Neural progenitor cell (in vitro differentiated cells): ENCODE data around the gene GPRIN2. TPM values are rescaled to one million over a fixed set of nuclear protein-coding genes. Genes with fewer than 3 reads are reported as not detected.
"Not testable (repeated sequence)": the region's sequence is repeated elsewhere in the genome, so short reads cannot be mapped to it uniquely, and the experiment has no call there.

Experiments
- DNase-seq: peaks from one replicate; pipeline ENCODE4 v3.0.0-alpha.2; 2016; ENCODE audit warnings: low spot score
- H2AFZ ChIP-seq: fragments of 200-600 bp; sonication (generic); replicated peaks from 2 replicates; pipeline ENCODE4 v1.6.1; 2016; ENCODE audit warnings: antibody characterized with exemption
- H3F3A ChIP-seq: fragments of 200-600 bp; sonication (generic); 2 replicates; pipeline ENCODE4 v1.6.1; 2016; ENCODE audit warnings: antibody characterized with exemption, low read depth
- H3K27ac ChIP-seq: fragments of 200-600 bp; sonication (generic); 2 replicates; pipeline ENCODE4 v1.5.1; 2016; ENCODE audit warnings: mild to moderate bottlenecking
- H3K27me3 ChIP-seq: fragments of 200-600 bp; sonication (generic); 2 replicates; pipeline ENCODE4 v1.6.1; 2016; ENCODE audit warnings: mild to moderate bottlenecking, moderate library complexity
- H3K36me3 ChIP-seq: fragments of 200-600 bp; sonication (generic); 2 replicates; pipeline ENCODE4 v1.5.1; 2016
- H3K4me1 ChIP-seq: fragments of 200-600 bp; sonication (generic); 2 replicates; pipeline ENCODE4 v1.6.1; 2016; ENCODE audit warnings: mixed run types
- H3K4me2 ChIP-seq: fragments of 200-600 bp; sonication (generic); 2 replicates; pipeline ENCODE4 v1.6.1; 2016
- H3K4me3 ChIP-seq: fragments of 200-600 bp; sonication (generic); 2 replicates; pipeline ENCODE4 v1.5.1; 2016
- H3K79me2 ChIP-seq: fragments of 200-600 bp; sonication (generic); 2 replicates; pipeline ENCODE4 v1.6.1; 2016; ENCODE audit warnings: low read depth
- H3K9ac ChIP-seq: fragments of 200-600 bp; sonication (generic); 2 replicates; pipeline ENCODE4 v1.6.1; 2016
- H3K9me3 ChIP-seq: fragments of 200-600 bp; sonication (generic); 2 replicates; pipeline ENCODE4 v1.5.1; 2016; ENCODE audit warnings: low read depth
- H4K20me1 ChIP-seq: fragments of 200-600 bp; sonication (generic); 2 replicates; pipeline ENCODE4 v1.6.1; 2016; ENCODE audit warnings: low read depth
- H3K27ac Mint-ChIP-seq: 3 replicates; pipeline ENCODE4 v1.8.0; 2021; ENCODE audit warnings: mixed read lengths
- H3K27me3 Mint-ChIP-seq: 2 replicates; pipeline ENCODE4 v1.8.0; 2022; ENCODE audit warnings: low read depth, mild to moderate bottlenecking, inconsistent platforms, moderate library complexity, mixed read lengths; ENCODE audit not compliant: insufficient read depth
- H3K36me3 Mint-ChIP-seq: 3 replicates; pipeline ENCODE4 v1.8.0; 2021; ENCODE audit warnings: mixed read lengths
- H3K4me1 Mint-ChIP-seq: 3 replicates; pipeline ENCODE4 v1.8.0; 2021; ENCODE audit warnings: mixed read lengths
- H3K4me3 Mint-ChIP-seq: 3 replicates; pipeline ENCODE4 v1.8.0; 2021; ENCODE audit warnings: mild to moderate bottlenecking, moderate library complexity, mixed read lengths
- H3K9me3 Mint-ChIP-seq: 3 replicates; pipeline ENCODE4 v1.8.0; 2020; ENCODE audit warnings: mixed read lengths
- EZH2 ChIP-seq: fragments of 200-600 bp; sonication (generic); IDR thresholded peaks from 2 replicates; pipeline ENCODE4 v1.6.1; 2017; ENCODE audit warnings: antibody characterized with exemption, mild to moderate bottlenecking, moderate library complexity
- EZH2phosphoT487 ChIP-seq: fragments of 200-600 bp; sonication (generic); IDR thresholded peaks from 2 replicates; pipeline ENCODE4 v1.6.1; 2017; ENCODE audit warnings: antibody characterized with exemption
- total RNA-seq: library from RNA; depleted of rRNA; stranded (reverse); fragments of >200 nt; gene quantifications from 2 replicates; pipeline ENCODE4 v1.2.3, GENCODE V29; 2015; ENCODE audit warnings: low replicate concordance
- TF ChIP-seq, protein P1 (sequence below): fragments of 200-600 bp; sonication (generic); IDR thresholded peaks from 2 replicates; pipeline ENCODE4 v1.5.1; 2017; ENCODE audit warnings: antibody characterized with exemption, mild to moderate bottlenecking

The GPRIN2 gene
- total RNA-seq, 1 donor from 2014 or later = 6.9 TPM

- H3K4me3 Mint-ChIP-seq = no peak overlapping the region
- H3K27ac ChIP-seq = no peak overlapping the region
- no peak overlapping the region for H3K27ac Mint-ChIP-seq
- TF ChIP-seq, protein P1, sequence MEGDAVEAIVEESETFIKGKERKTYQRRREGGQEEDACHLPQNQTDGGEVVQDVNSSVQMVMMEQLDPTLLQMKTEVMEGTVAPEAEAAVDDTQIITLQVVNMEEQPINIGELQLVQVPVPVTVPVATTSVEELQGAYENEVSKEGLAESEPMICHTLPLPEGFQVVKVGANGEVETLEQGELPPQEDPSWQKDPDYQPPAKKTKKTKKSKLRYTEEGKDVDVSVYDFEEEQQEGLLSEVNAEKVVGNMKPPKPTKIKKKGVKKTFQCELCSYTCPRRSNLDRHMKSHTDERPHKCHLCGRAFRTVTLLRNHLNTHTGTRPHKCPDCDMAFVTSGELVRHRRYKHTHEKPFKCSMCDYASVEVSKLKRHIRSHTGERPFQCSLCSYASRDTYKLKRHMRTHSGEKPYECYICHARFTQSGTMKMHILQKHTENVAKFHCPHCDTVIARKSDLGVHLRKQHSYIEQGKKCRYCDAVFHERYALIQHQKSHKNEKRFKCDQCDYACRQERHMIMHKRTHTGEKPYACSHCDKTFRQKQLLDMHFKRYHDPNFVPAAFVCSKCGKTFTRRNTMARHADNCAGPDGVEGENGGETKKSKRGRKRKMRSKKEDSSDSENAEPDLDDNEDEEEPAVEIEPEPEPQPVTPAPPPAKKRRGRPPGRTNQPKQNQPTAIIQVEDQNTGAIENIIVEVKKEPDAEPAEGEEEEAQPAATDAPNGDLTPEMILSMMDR = no peak
- TF ChIP-seq EZH2phosphoT487 (no peak), EZH2 (no peak)
- H3K4me1 ChIP-seq = no peaks in the 10 kb centered on the region
- H3K9ac ChIP-seq = no peak overlapping the region
- H3K9me3 Mint-ChIP-seq = no peaks in the 10 kb centered on the region
- H3K27me3 Mint-ChIP-seq = no peaks in the 10 kb centered on the region
- no peaks in the 10 kb centered on the region for H3K79me2 ChIP-seq
- DNase-seq = no peak
- H3K4me2 ChIP-seq = no peak overlapping the region
- no peaks in the 10 kb centered on the region for H3K4me1 Mint-ChIP-seq
- no peak overlapping the region for H2AFZ ChIP-seq
- H3K36me3 ChIP-seq = no peaks in the 10 kb centered on the region
- H4K20me1 ChIP-seq = no peaks in the 10 kb centered on the region
- no peak overlapping the region for H3K4me3 ChIP-seq
- H3F3A ChIP-seq = peaks cover 8% of the 10 kb centered on the region
- no peaks in the 10 kb centered on the region for H3K27me3 ChIP-seq
- H3K9me3 ChIP-seq = no peaks in the 10 kb centered on the region
- H3K36me3 Mint-ChIP-seq = no peaks in the 10 kb centered on the region
Observed at GRCh38 chr10:46530249-46531186, 25.9 kb downstream of the GPRIN2 start.

DNA sequence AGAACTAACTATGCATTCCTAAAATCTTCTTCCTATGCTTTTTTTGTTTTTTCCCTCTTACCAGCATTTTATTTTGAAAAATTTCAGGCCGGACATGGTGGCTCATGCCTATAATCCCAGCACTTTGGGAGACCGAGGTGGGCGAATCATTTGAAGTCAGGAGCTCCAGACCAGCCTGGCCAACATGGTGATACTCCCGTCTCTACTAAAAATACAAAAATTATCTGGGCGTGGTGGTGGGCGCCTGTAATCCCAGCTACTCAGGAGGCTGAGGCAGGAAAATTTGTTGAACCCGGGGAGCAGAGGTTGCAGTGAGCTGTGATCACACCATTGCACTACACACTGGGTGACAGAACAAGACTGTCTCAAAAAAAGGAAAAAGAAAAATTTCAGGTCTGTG is 26.7 kb downstream of the GPRIN2 start:
- not testable (repeated sequence) for H3K9ac ChIP-seq, H3K27ac ChIP-seq, H3K79me2 ChIP-seq, H2AFZ ChIP-seq, H3K4me1 Mint-ChIP-seq, H3K27me3 ChIP-seq, H3K9me3 Mint-ChIP-seq, H3K4me1 ChIP-seq, H3K27me3 Mint-ChIP-seq, H3K27ac Mint-ChIP-seq, H4K20me1 ChIP-seq, H3K4me3 Mint-ChIP-seq, DNase-seq, H3K4me2 ChIP-seq, H3K9me3 ChIP-seq, H3K36me3 ChIP-seq, H3K4me3 ChIP-seq, H3K36me3 Mint-ChIP-seq
- peaks cover 14% of the 10 kb centered on the region for H3F3A ChIP-seq

DNA sequence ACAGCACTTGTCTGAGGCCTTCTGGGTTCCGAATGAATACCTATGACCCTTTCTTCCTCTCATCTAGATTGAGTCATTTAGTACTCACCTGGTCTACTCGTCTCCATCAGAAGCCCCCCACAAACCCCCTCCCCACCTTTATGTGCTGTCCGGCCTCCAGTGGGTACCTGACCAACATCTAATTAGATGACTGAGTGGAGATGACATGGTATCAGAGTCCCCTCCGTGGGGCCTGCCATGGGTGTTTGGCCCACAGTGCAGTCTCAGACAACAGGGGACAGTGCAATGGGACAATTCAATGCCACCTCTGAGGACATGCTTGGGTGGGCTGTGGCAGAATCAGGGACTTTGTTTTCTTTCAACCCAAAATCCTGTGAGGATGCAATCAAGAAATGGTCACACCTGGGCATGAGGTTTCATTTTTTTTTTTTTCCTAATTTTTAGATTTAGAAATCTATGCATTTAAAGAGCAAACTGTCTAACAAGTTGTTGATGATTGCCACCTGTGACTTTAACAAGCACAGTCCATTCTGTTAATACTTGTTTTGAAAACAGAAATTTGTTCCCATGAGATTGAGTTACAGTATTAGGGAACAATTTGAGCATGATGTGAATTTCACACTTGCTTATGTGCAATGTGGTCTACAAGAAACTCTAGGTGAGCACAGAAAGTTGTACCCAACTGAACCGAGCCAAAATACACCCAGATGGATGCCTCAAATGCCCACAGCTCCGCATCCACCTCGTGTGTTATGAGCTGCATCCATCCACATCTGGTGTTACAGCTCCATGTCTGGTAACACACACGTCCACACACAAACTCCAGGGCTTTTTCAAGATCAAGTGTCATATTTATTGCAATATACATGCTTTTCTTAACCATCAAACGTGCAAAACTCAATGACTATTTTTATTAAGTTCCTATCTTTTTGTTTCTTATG is 27.5 kb downstream of the GPRIN2 start:
- no peak overlapping the region for H3K9ac ChIP-seq

More for the DNA sequence above, 27.5 kb downstream of the GPRIN2 start:
- H3K36me3 ChIP-seq = no peaks in the 10 kb centered on the region
- H3K79me2 ChIP-seq = no peaks in the 10 kb centered on the region
- H3K27ac ChIP-seq = no peak overlapping the region
- H3K4me3 Mint-ChIP-seq = no peak overlapping the region
- H3K27ac Mint-ChIP-seq = no peak overlapping the region
- H3K4me1 Mint-ChIP-seq = no peaks in the 10 kb centered on the region
- no peaks in the 10 kb centered on the region for H3K36me3 Mint-ChIP-seq
- TF ChIP-seq, protein P1 = no peak
- TF ChIP-seq EZH2phosphoT487 (no peak), EZH2 (no peak)
- no peak for DNase-seq
- H4K20me1 ChIP-seq = no peaks in the 10 kb centered on the region
- H3K27me3 ChIP-seq = no peaks in the 10 kb centered on the region
- no peaks in the 10 kb centered on the region for H3K9me3 ChIP-seq
- H3K27me3 Mint-ChIP-seq = no peaks in the 10 kb centered on the region
- H3K4me1 ChIP-seq = no peaks in the 10 kb centered on the region
- peaks cover 14% of the 10 kb centered on the region for H3F3A ChIP-seq
- no peak overlapping the region for H3K4me2 ChIP-seq
- H3K4me3 ChIP-seq = no peak overlapping the region
- no peaks in the 10 kb centered on the region for H3K9me3 Mint-ChIP-seq
- H2AFZ ChIP-seq = no peak overlapping the region
